ENCODE data around the gene FTH1. TPM values are rescaled to one million over a fixed set of nuclear protein-coding genes. Genes with fewer than 3 reads are reported as not detected.

FTH1 gene
- total RNA-seq, 2 experiments from 2014 or later: 915 to 922 TPM

DNA sequence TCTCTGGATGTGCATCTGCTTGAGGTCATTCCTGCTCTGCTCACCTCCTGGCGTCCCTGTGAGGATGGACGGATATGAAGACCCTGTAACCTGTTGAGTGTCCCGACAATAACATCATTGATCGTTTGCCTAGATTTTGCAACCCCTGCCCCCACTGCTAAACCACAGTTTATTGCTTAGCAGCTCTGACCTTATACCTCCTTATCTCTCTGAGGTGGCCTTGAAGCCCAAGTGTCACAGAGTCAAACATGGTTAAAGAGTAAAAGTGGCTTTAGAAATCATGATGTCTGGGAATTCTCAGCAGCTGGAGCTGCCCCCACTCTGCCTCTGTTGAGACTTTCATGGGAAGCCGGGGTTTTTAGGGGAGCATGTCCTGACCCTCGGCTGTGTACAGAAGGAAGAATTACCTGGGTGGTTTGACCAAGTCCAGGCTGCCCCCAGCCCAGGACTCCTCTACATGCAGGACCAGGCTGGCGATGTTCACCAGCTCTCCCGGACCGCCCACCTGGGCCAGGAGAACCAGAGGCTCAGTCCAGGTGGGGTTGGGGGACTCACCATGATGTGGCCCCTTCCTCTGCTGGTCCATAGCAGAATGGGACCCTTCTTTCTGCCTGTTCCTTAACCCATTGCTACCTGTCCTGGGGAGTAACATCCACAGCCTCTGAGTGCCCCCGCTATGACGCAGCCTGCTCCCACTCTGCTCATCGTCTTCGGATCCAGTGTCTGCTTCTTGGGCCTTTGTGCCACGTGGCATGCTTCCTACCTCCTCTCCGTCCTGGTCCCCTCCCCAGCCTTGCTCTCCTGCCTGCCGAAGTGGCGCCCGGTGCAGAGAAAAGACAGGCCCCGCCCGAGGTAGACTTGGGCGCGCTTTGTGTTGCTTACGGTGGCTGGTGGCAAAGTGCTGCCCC is 33.4 kb upstream of the FTH1 start:
- DNase-seq: no peak
- peaks cover 18% of the 10 kb centered on the region for H3K36me3 Mint-ChIP-seq
- no peaks in the 10 kb centered on the region for H3K4me1 Mint-ChIP-seq (ENCODE audit: low read depth)
- POLR2A ChIA-PET: no interaction called here
- H3K27ac Mint-ChIP-seq: no peak overlapping the region
- no peak overlapping the region for H3K4me3 Mint-ChIP-seq
- CTCF ChIA-PET: no interaction called here
- intact Hi-C loops (cut with micrococcal nuclease): no loop called here
- H3K9me3 Mint-ChIP-seq: peaks cover 13% of the 10 kb centered on the region
- no peaks in the 10 kb centered on the region for H3K27me3 Mint-ChIP-seq

GRCh38 chr11:61999141-61999975 is 31.9 kb upstream of the FTH1 start:
- Mint-ChIP-seq H3K9me3 (peaks cover 13% of the 10 kb centered on the region), H3K4me1 (ENCODE audit: low read depth) (no peaks in the 10 kb centered on the region), H3K27me3 (no peaks in the 10 kb centered on the region), H3K4me3 (no peak overlapping the region), H3K36me3 (peaks cover 18% of the 10 kb centered on the region), H3K27ac (no peak overlapping the region)
- CTCF ChIA-PET: interaction anchor here (2.1 kb wide), 1 partner anchor 82 kb away, joined by 9 read pairs; no protein-coding TSS in a partner anchor
- DNase-seq: no peak
- POLR2A ChIA-PET: no interaction called here
- intact Hi-C loops (cut with micrococcal nuclease): no loop called here

DNA sequence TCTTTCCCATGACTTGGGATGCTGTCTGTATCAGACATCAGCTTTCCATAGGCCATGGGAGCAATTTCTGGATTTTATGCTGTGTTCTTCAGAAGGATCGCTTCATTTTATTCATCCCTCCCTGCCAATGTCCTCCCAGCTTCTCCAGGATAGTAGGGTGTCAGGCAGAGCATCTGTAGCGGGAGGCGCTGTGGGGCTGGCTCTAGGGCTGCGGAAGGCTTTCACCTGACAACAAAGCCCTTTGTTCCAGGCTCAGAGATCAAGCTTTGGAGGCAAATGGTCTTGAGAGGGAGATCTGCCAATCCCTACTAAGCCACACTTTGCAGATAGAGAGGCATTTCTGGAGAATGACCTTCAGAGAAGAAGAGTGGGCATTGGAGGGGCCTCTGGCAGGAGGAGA is 29.5 kb upstream of the FTH1 start:
- H3K27me3 Mint-ChIP-seq: no peaks in the 10 kb centered on the region
- no peak overlapping the region for H3K4me3 Mint-ChIP-seq
- peaks cover 19% of the 10 kb centered on the region for H3K36me3 Mint-ChIP-seq
- intact Hi-C loops (cut with micrococcal nuclease): no loop called here
- ChIA-PET POLR2A (no interaction called here), CTCF (no interaction called here)
- no peak overlapping the region for H3K27ac Mint-ChIP-seq
- DNase-seq: no peak
- H3K9me3 Mint-ChIP-seq: peaks cover 16% of the 10 kb centered on the region
- no peaks in the 10 kb centered on the region for H3K4me1 Mint-ChIP-seq (ENCODE audit: low read depth)

GRCh38 chr11:61994981-61995380 is 27.5 kb upstream of the FTH1 start:
- H3K9me3 Mint-ChIP-seq: peaks cover 21% of the 10 kb centered on the region
- DNase-seq: no peak
- ChIA-PET POLR2A (no interaction called here), CTCF (interaction anchor here (1.4 to 1.8 kb wide), 2 partner anchors 87 to 97 kb away, joined by 5 to 6 read pairs; no protein-coding TSS in a partner anchor)
- intact Hi-C loops (cut with micrococcal nuclease): no loop called here
- H3K36me3 Mint-ChIP-seq: peaks cover 16% of the 10 kb centered on the region
- no peaks in the 10 kb centered on the region for H3K4me1 Mint-ChIP-seq (ENCODE audit: low read depth)
- no peak overlapping the region for H3K4me3 Mint-ChIP-seq
- H3K27ac Mint-ChIP-seq: no peak overlapping the region
- H3K27me3 Mint-ChIP-seq: no peaks in the 10 kb centered on the region

DNA sequence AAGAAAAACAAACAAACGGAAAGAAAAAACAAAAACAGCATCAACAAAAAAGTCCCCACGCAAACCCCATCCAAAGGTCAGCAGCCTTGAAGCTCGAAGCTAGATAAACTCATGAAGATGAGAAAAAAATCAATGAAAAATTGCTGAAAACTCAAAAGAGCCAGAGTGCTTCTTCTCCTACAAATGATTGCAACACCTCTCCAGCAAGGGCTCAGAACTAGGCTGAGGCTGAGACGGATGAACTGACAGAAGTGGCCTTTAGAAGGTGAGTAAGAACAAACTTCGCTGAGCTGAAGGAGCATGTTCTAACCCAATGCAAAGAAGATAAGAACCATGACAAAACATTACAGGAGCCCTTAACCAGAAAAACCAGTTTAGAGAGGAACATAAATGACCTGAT is 18.4 kb upstream of the FTH1 start:
- Mint-ChIP-seq H3K36me3 (peaks cover 12% of the 10 kb centered on the region), H3K4me3 (no peak overlapping the region), H3K27me3 (peaks cover 1% of the 10 kb centered on the region), H3K9me3 (peaks cover 25% of the 10 kb centered on the region), H3K4me1 (ENCODE audit: low read depth) (no peaks in the 10 kb centered on the region), H3K27ac (no peak overlapping the region)
- DNase-seq: no peak
- POLR2A ChIA-PET: interaction anchor here (1.0 kb wide), 1 partner anchor 8 kb away, joined by 3 read pairs; no protein-coding TSS in a partner anchor
- CTCF ChIA-PET: interaction anchor here (2.0 kb wide), 1 partner anchor 96 kb away, joined by 8 read pairs; no protein-coding TSS in a partner anchor
- intact Hi-C loops (cut with micrococcal nuclease): no loop called here

DNA sequence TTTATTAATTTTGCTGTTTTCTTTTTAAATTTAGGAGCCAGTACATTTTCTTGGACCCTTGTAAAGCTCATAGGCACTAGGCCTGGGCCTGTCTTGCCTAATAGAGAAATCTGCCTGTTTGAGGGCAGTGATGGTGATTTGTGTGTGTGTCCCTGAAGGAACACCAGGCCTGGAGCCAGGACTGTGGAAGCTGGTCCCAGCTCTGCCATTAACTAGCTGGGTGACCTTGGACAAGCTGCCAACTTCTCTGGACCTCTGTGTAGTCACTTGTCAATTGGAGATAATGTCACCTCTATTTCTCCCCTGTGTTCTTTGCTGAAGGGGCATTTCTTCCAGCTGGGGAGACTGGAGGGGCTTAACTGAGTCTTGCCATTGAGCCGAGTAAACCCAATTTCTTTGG is 16.0 kb upstream of the FTH1 start:
- Mint-ChIP-seq H3K4me1 (ENCODE audit: low read depth) (no peaks in the 10 kb centered on the region), H3K27ac (no peak overlapping the region), H3K27me3 (peaks cover 1% of the 10 kb centered on the region), H3K4me3 (no peak overlapping the region), H3K36me3 (peaks cover 12% of the 10 kb centered on the region), H3K9me3 (peaks cover 13% of the 10 kb centered on the region)
- POLR2A ChIA-PET: no interaction called here
- DNase-seq: no peak
- intact Hi-C loops (cut with micrococcal nuclease): no loop called here
- CTCF ChIA-PET: interaction anchor here (1.0 to 1.7 kb wide), 3 partner anchors 11 to 125 kb away, joined by 3 to 5 read pairs (median 3); no protein-coding TSS in a partner anchor

DNA sequence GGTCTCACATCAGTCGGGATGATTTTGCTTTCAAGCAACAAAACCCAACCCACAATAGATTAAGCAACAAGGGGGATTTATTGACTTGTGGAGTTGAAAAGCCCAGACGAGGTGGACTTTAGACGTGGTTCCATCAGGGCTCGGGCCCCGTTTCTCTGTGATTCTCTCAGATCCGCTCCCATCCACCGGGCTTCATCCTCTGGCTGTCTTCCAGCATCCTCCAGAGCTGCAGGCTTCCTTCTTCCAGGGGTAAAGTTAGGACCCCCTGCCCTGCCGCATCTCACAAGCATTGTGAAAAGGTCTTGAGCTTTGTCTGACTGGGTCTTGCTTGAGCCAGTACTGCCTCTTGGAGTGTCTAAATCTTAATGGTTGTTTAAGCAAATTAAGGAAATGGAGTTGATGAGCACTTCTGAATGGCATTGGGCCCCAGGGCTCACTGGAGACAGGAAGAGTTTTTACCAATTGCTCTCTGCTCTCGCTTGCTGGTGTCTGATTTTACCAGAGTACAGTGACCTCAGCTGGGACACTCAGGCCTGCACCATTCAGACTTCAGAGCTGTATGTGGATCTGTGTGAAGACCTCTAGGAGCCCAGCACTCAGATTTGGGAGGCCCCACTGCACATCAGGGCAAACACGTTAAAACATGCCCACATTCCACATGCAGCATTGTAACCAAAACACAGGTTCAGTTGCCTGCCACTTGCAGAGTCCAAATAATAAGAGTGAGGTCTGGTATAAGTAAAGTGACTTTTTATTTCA is 13.5 kb upstream of the FTH1 start:
- POLR2A ChIA-PET: no interaction called here
- Mint-ChIP-seq H3K27me3 (no peaks in the 10 kb centered on the region), H3K4me3 (no peak overlapping the region), H3K27ac (no peak overlapping the region), H3K9me3 (no peaks in the 10 kb centered on the region), H3K36me3 (peaks cover 3% of the 10 kb centered on the region), H3K4me1 (ENCODE audit: low read depth) (no peaks in the 10 kb centered on the region)
- no peak for DNase-seq
- CTCF ChIA-PET: interaction anchor here (0.7 kb wide), 1 partner anchor 184 kb away, joined by 3 read pairs; no protein-coding TSS in a partner anchor
- intact Hi-C loops (cut with micrococcal nuclease): no loop called here

GRCh38 chr11:61978703-61979661 is 11.5 kb upstream of the FTH1 start:
- Mint-ChIP-seq H3K4me1 (ENCODE audit: low read depth) (no peaks in the 10 kb centered on the region), H3K27ac (no peak overlapping the region), H3K9me3 (no peaks in the 10 kb centered on the region), H3K36me3 (no peaks in the 10 kb centered on the region), H3K4me3 (no peak overlapping the region), H3K27me3 (no peaks in the 10 kb centered on the region)
- POLR2A ChIA-PET: interaction anchor here (1.0 kb wide), 1 partner anchor 10 kb away, joined by 6 read pairs; no protein-coding TSS in a partner anchor
- no peak for DNase-seq
- intact Hi-C loops (cut with micrococcal nuclease): no loop called here
- CTCF ChIA-PET: interaction anchor here (1.1 to 1.3 kb wide), 4 partner anchors 32 to 103 kb away, joined by 3 to 6 read pairs (median 4); no protein-coding TSS in a partner anchor

DNA sequence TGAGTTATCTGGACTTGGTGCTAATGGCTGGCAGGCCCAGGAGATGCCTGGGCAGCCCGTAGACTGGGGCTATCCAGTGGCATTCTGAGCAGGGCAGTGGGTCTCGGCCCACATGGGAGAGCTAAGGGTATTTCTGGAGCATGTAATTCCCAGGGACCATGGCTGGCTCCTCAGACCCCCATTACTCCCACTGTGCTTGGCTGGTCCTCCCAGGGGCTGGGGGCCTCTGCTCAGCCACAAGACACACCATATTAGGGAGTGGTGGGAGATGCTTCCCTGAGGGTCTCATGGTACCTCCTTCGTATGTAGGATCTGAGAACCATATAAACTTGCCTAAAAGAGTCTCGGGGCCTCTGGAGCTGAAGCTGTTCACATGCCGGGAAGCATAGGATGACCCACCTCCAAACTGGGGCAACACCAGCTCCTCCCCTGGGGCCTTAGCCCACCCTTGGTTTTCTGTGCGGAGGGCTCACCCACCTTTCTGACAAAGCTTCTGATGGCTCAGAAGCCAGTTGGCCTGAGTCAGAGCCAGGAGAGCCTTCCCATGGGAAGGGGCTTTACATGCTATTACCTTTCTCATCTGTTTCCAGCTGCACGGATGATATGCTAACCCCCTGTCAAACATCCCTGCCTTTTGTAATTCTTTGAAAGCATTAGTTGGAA is 9.5 kb upstream of the FTH1 start:
- intact Hi-C loops (cut with micrococcal nuclease): no loop called here
- Mint-ChIP-seq H3K4me1 (ENCODE audit: low read depth) (peaks cover 16% of the 10 kb centered on the region), H3K9me3 (no peaks in the 10 kb centered on the region), H3K27me3 (no peaks in the 10 kb centered on the region), H3K36me3 (no peaks in the 10 kb centered on the region), H3K4me3 (no peak overlapping the region), H3K27ac (no peak overlapping the region)
- ChIA-PET POLR2A (no interaction called here), CTCF (no interaction called here)
- DNase-seq: no peak

- Mint-ChIP-seq H3K36me3 (no peaks in the 10 kb centered on the region), H3K4me1 (ENCODE audit: low read depth) (peaks cover 22% of the 10 kb centered on the region), H3K9me3 (no peaks in the 10 kb centered on the region), H3K4me3 (no peak overlapping the region), H3K27me3 (no peaks in the 10 kb centered on the region), H3K27ac (no peak overlapping the region)
- ChIA-PET POLR2A (no interaction called here), CTCF (no interaction called here)
- no peak for DNase-seq
- intact Hi-C loops (cut with micrococcal nuclease): no loop called here
These were observed 9.0 kb upstream of the FTH1 start for GRCh38 chr11:61976420-61976800.

Data from activated CD4-positive, alpha-beta memory T cell treated with anti-CD3 and anti-CD28 coated beads for 36 hours (primary cell).